H7 (cell line): Measurements from ENCODE around the gene VLDLR. TPM values are rescaled to one million over a fixed set of nuclear protein-coding genes. Genes with fewer than 3 reads are reported as not detected.

Experiments
- DNase-seq: peaks from one replicate; pipeline ENCODE4 v3.0.0; 2012
- H3K27me3 ChIP-seq: 2 replicates; pipeline ENCODE4 v1.6.0; 2011; ENCODE audit warnings: mild to moderate bottlenecking, low read length; ENCODE audit not compliant: control insufficient read depth, insufficient read depth
- H3K36me3 ChIP-seq: replicated peaks from 2 replicates; pipeline ENCODE4 v1.5.1; 2011; ENCODE audit warnings: low read length; ENCODE audit not compliant: control insufficient read depth, insufficient read depth
- H3K4me3 ChIP-seq: 2 replicates; pipeline ENCODE4 v1.5.1; 2011; ENCODE audit warnings: low read depth, mild to moderate bottlenecking, control low read depth, low read length, moderate library complexity; ENCODE audit not compliant: insufficient read depth
- total RNA-seq: library from RNA; depleted of rRNA; stranded (reverse); fragments of >200 nt; shearing (Covaris generic); gene quantifications from 2 replicates; pipeline ENCODE4 v1.2.3, GENCODE V29; 2014

Gene VLDLR
- total RNA-seq, 1 experiment from 2014 or later: 13.5 TPM

GRCh38 chr9:2610985-2611384 is 10.6 kb upstream of the VLDLR start:
- Histone ChIP-seq H3K27me3 (no peaks in the 10 kb centered on the region), H3K36me3 (no peaks in the 10 kb centered on the region), H3K4me3 (no peak overlapping the region)
- no peak for DNase-seq

DNA sequence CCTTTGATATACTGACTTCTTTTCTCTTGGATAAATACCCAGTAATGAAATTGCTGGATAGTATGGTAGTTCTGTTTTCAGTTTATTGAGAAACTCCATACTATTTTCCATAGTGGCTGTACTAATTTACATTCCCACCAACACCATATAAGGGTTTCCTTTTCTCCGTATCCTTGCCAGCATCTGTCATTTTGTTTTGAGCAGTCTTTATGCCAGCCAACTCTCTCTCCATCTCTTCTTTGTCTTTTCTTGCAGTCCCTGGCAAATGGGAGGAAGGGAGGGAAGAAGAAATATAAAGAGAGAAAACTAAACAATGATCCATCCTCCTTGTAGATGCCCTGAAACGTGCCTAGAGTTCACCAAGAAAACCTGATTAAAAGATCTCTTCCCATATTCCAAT is 9.6 kb upstream of the VLDLR start:
- Histone ChIP-seq H3K27me3 (no peaks in the 10 kb centered on the region), H3K36me3 (no peaks in the 10 kb centered on the region), H3K4me3 (no peak overlapping the region)
- no peak for DNase-seq

DNA sequence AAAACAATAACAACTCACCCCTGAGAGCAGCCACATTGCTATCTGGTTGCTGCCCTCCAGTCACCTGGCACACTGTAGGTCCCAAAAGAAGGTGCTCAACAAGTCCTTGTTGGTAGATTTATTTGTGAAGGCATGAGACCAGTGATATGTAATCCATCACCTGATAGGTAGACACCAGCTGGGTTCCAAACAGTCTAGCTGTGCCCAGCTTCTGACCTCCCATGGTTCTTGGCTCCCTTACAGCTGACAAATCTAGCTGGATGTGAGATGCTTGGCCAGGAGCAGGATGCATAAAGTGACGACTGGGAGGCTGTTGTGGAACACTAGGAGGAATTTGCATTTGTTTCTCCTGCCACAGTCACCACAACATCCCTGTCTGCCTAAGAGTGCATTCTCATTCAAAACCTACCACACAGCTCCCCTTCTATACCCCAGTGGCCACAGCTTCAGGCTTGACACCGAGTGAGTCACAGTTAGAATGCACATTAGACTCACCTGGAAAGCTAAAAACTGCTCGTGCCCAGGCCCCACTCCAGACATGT is 7.8 kb upstream of the VLDLR start:
- no peak overlapping the region for H3K4me3 ChIP-seq
- DNase-seq: peak; percentile 39
- no peaks in the 10 kb centered on the region for H3K36me3 ChIP-seq
- H3K27me3 ChIP-seq: no peaks in the 10 kb centered on the region; the same call in 1 of the 2 replicates

DNA sequence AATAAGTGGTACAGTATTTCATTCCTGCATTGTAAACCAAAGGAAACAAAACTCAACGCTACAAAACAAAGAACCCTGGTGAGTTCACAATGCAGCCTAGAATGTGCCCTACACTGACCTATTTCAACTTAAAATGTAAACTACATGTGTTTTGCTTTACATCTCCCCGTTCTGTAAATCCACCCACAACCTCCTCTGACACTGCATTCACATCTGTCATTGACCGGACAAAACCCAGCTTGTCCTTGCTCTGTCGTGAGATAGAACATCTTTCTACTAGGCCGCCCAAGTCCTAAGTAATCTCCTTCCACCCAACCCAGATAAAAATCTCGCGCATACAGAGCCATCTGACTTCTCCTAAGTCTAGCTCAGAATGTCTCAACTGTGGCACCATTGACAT is 6.1 kb upstream of the VLDLR start:
- Histone ChIP-seq H3K36me3 (no peaks in the 10 kb centered on the region), H3K4me3 (no peak overlapping the region), H3K27me3 (peaks cover 7% of the 10 kb centered on the region)
- no peak for DNase-seq

- Histone ChIP-seq H3K36me3 (no peaks in the 10 kb centered on the region), H3K27me3 (peaks cover 9% of the 10 kb centered on the region), H3K4me3 (no peak overlapping the region)
- DNase-seq: no peak
Observed at GRCh38 chr9:2616692-2617377, 4.8 kb upstream of the VLDLR start.

- Histone ChIP-seq H3K36me3 (no peaks in the 10 kb centered on the region), H3K27me3 (peaks cover 22% of the 10 kb centered on the region), H3K4me3 (no peak overlapping the region)
- no peak for DNase-seq
Observed at GRCh38 chr9:2618289-2618688, 3.3 kb upstream of the VLDLR start.

- Histone ChIP-seq H3K36me3 (no peaks in the 10 kb centered on the region), H3K4me3 (peak overlapping the region; percentile 84)
- DNase-seq: peak; percentile 91
Observed at GRCh38 chr9:2620919-2621721, 467 bp upstream of the VLDLR start.

GRCh38 chr9:2622461-2623287 is 1.1 kb downstream of the VLDLR start:
- DNase-seq: peak; percentile 68
- H3K27me3 ChIP-seq: peaks cover 30% of the 10 kb centered on the region
- no peaks in the 10 kb centered on the region for H3K36me3 ChIP-seq
- peak overlapping the region; percentile 84 for H3K4me3 ChIP-seq

More at GRCh38 chr9:2620919-2621721, 467 bp upstream of the VLDLR start:
- H3K27me3 ChIP-seq: peaks cover 30% of the 10 kb centered on the region

GRCh38 chr9:2623288-2624050 is 1.9 kb downstream of the VLDLR start:
- peak overlapping the region; percentile 84 for H3K4me3 ChIP-seq
- H3K36me3 ChIP-seq: no peaks in the 10 kb centered on the region
- DNase-seq: peak; percentile 60
- peaks cover 30% of the 10 kb centered on the region for H3K27me3 ChIP-seq

- H3K4me3 ChIP-seq: no peak overlapping the region
- peak; percentile 19 for DNase-seq
- H3K27me3 ChIP-seq: peaks cover 30% of the 10 kb centered on the region
- no peaks in the 10 kb centered on the region for H3K36me3 ChIP-seq
Observed at GRCh38 chr9:2624051-2624682, 2.6 kb downstream of the VLDLR start.

- Histone ChIP-seq H3K36me3 (no peaks in the 10 kb centered on the region), H3K4me3 (no peak overlapping the region), H3K27me3 (peaks cover 24% of the 10 kb centered on the region)
- no peak for DNase-seq
Observed at GRCh38 chr9:2625427-2625826, 3.8 kb downstream of the VLDLR start.

GRCh38 chr9:2628919-2629318 is 7.3 kb downstream of the VLDLR start:
- H3K36me3 ChIP-seq: no peaks in the 10 kb centered on the region
- no peak overlapping the region for H3K4me3 ChIP-seq
- H3K27me3 ChIP-seq: peaks cover 2% of the 10 kb centered on the region; the same call in 1 of the 2 replicates
- DNase-seq: no peak

GRCh38 chr9:2630158-2630557 is 8.6 kb downstream of the VLDLR start:
- H3K27me3 ChIP-seq: no peaks in the 10 kb centered on the region

More at GRCh38 chr9:2630158-2630557, 8.6 kb downstream of the VLDLR start:
- Histone ChIP-seq H3K36me3 (no peaks in the 10 kb centered on the region), H3K4me3 (no peak overlapping the region)
- no peak for DNase-seq
